GM12892 (cell line): ENCODE data around the gene RNF187.

Source experiments
- POLR2A ChIP-seq: IDR thresholded peaks from 2 replicates; pipeline ENCODE4 v1.6.1; 2011; ENCODE audit warnings: low read depth, low read length, control low read depth
- POLR2AphosphoS5 ChIP-seq: IDR thresholded peaks from 2 replicates; pipeline ENCODE4 v1.6.1; 2011; ENCODE audit warnings: low read depth, low read length, control low read depth
- TAF1 ChIP-seq: IDR thresholded peaks from 2 replicates; pipeline ENCODE4 v1.6.1; 2011; ENCODE audit warnings: low read depth, mild to moderate bottlenecking, control low read depth, low read length, borderline replicate concordance

DNA sequence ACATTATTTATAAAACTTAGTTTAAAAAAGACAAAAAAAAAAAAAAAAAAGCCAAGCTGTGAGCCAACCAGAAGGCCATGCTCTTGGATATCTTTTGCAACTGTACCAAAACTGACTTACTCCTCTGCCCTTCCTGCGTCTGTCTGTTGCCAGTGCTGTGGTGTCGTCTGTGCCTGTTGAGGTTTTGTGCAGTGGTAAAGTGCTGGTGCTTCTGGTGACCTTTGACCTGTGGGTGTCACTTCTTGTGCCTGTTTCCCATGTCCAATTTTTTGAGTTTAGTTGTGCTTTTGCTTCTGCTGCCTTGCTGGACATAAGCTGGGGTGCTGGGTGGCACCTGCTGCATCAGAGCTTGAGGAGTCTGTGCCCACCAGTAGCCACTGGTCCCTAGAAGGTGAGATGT is 41.4 kb downstream of the RNF187 start:
- TF ChIP-seq POLR2A (no peak), TAF1 (no peak), POLR2AphosphoS5 (no peak)
